ENCODE results near the gene GBGT1. TPM values are rescaled to one million over a fixed set of nuclear protein-coding genes. Genes with fewer than 3 reads are reported as not detected.
"Not testable (repeated sequence)": the region's sequence is repeated elsewhere in the genome, so short reads cannot be mapped to it uniquely, and the experiment has no call there.

The GBGT1 gene
- polyA plus RNA-seq, 3 donors, result 1.8 to 3.0 (median 2.2) TPM

- DNase-seq (ENCODE audit: extremely low read depth in 1 of 11, low read depth in 9 of 11, low spot score in 4 of 11), result no peak
Measured at GRCh38 chr9:133201424-133202144, 37.9 kb upstream of the GBGT1 start.

- no peak for DNase-seq (ENCODE audit: extremely low read depth in 1 of 11, low read depth in 9 of 11, low spot score in 4 of 11)
Measured at GRCh38 chr9:133200631-133201030, 36.9 kb upstream of the GBGT1 start.

GRCh38 chr9:133199648-133200321 is 36.1 kb upstream of the GBGT1 start:
- peak in 3 of 11 donors; percentile 31 to 51 (median 35) for DNase-seq (ENCODE audit: extremely low read depth in 1 of 11, low read depth in 9 of 11, low spot score in 4 of 11)

GRCh38 chr9:133195029-133195428 is 31.3 kb upstream of the GBGT1 start:
- no peak for DNase-seq (ENCODE audit: extremely low read depth in 1 of 11, low read depth in 9 of 11, low spot score in 4 of 11)

GRCh38 chr9:133194597-133194996 is 30.9 kb upstream of the GBGT1 start:
- no peak for DNase-seq (ENCODE audit: extremely low read depth in 1 of 11, low read depth in 9 of 11, low spot score in 4 of 11)

- DNase-seq (ENCODE audit: extremely low read depth in 1 of 11, low read depth in 9 of 11, low spot score in 4 of 11), result no peak
Measured at GRCh38 chr9:133191989-133192388, 28.3 kb upstream of the GBGT1 start.

GRCh38 chr9:133189826-133190225 is 26.1 kb upstream of the GBGT1 start:
- no peak for DNase-seq (ENCODE audit: extremely low read depth in 1 of 11, low read depth in 9 of 11, low spot score in 4 of 11)

- no peak for DNase-seq (ENCODE audit: extremely low read depth in 1 of 11, low read depth in 9 of 11, low spot score in 4 of 11)
Measured at GRCh38 chr9:133188843-133189180, 25.1 kb upstream of the GBGT1 start.

GRCh38 chr9:133188006-133188842 is 24.5 kb upstream of the GBGT1 start:
- peak in 4 of 11 donors; percentile 13 to 46 (median 27) for DNase-seq (ENCODE audit: extremely low read depth in 1 of 11, low read depth in 9 of 11, low spot score in 4 of 11)

GRCh38 chr9:133187561-133188005 is 23.9 kb upstream of the GBGT1 start:
- no peak for DNase-seq (ENCODE audit: extremely low read depth in 1 of 11, low read depth in 9 of 11, low spot score in 4 of 11)

GRCh38 chr9:133186736-133187135 is 23.0 kb upstream of the GBGT1 start:
- no peak for DNase-seq (ENCODE audit: extremely low read depth in 1 of 11, low read depth in 9 of 11, low spot score in 4 of 11)

GRCh38 chr9:133184971-133185370 is 21.3 kb upstream of the GBGT1 start:
- DNase-seq (ENCODE audit: extremely low read depth in 1 of 11, low read depth in 9 of 11, low spot score in 4 of 11), result peak in 5 of 11 donors; percentile 58 to 79 (median 65)

- DNase-seq (ENCODE audit: extremely low read depth in 1 of 11, low read depth in 9 of 11, low spot score in 4 of 11), result no peak
Measured at GRCh38 chr9:133182151-133182550, 18.4 kb upstream of the GBGT1 start.

- no peak for DNase-seq (ENCODE audit: extremely low read depth in 1 of 11, low read depth in 9 of 11, low spot score in 4 of 11)
Measured at GRCh38 chr9:133181561-133181960, 17.8 kb upstream of the GBGT1 start.

- no peak for DNase-seq (ENCODE audit: extremely low read depth in 1 of 11, low read depth in 9 of 11, low spot score in 4 of 11)
Measured at GRCh38 chr9:133180953-133181352, 17.2 kb upstream of the GBGT1 start.

- no peak for DNase-seq (ENCODE audit: extremely low read depth in 1 of 11, low read depth in 9 of 11, low spot score in 4 of 11)
Measured at GRCh38 chr9:133173056-133173455, 9.3 kb upstream of the GBGT1 start.

GRCh38 chr9:133171161-133171961 is 7.6 kb upstream of the GBGT1 start:
- no peak for DNase-seq (ENCODE audit: extremely low read depth in 1 of 11, low read depth in 9 of 11, low spot score in 4 of 11)

GRCh38 chr9:133170716-133171115 is 7.0 kb upstream of the GBGT1 start:
- no peak for DNase-seq (ENCODE audit: extremely low read depth in 1 of 11, low read depth in 9 of 11, low spot score in 4 of 11)

- not testable (repeated sequence) for DNase-seq (ENCODE audit: extremely low read depth in 1 of 11, low read depth in 9 of 11, low spot score in 4 of 11)
Measured at GRCh38 chr9:133169687-133170086, 6.0 kb upstream of the GBGT1 start.
